ENCODE data around the gene EEF1A1.

EEF1A1 gene

GRCh38 chr6:73471686-73472290 lies 49.0 kb downstream of the EEF1A1 start:
- in situ Hi-C loops (cut with MboI; ENCODE audit: low pct_unique_long_range_greater_than_20kb, low sequenced_read_pairs, unreplicated experiment): no loop called here
- no peak for TF ChIP-seq CTCF (IDR thresholded peaks at IDR 0.05; ENCODE audit: extremely low read depth, insufficient read depth, missing control alignments)
- DNase-seq (ENCODE audit: low spot score): peak; percentile 53

All from GM13977 (cell line).